ENCODE measurements around the gene ABHD14A.

DNA sequence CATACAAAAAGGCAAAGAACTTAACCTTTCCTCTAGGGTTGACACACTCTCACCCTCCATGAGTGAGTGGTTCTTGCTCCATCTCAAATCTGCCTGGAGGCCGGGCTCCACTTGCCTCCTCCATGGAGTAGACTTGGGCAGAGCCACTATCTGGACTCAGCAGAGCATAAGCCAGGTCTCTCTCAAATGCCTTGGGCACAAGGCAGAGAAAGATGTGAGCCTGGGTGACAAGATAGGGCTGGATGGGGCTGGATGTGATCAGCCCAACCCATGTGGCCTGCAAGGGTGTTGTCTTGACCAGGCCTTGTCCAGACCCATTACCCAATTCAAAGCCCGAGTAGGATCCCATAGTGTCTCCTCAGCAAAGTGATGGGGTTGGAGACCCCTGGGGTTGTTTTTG, 25.0 kb downstream of the ABHD14A start:
- TF ChIP-seq, protein P1, sequence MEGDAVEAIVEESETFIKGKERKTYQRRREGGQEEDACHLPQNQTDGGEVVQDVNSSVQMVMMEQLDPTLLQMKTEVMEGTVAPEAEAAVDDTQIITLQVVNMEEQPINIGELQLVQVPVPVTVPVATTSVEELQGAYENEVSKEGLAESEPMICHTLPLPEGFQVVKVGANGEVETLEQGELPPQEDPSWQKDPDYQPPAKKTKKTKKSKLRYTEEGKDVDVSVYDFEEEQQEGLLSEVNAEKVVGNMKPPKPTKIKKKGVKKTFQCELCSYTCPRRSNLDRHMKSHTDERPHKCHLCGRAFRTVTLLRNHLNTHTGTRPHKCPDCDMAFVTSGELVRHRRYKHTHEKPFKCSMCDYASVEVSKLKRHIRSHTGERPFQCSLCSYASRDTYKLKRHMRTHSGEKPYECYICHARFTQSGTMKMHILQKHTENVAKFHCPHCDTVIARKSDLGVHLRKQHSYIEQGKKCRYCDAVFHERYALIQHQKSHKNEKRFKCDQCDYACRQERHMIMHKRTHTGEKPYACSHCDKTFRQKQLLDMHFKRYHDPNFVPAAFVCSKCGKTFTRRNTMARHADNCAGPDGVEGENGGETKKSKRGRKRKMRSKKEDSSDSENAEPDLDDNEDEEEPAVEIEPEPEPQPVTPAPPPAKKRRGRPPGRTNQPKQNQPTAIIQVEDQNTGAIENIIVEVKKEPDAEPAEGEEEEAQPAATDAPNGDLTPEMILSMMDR (IDR thresholded peaks at IDR 0.05; ENCODE audit: low read length) = no peak
- no peak for TF ChIP-seq EZH2 (optimal IDR thresholded peaks at IDR 0.05; ENCODE audit: low read depth, low read length)

Measured in MM.1S (cell line).